Smooth muscle cell (in vitro differentiated cells): Measurements from ENCODE around the gene NIPAL3. TPM values are rescaled to one million over a fixed set of nuclear protein-coding genes. Genes with fewer than 3 reads are reported as not detected.

Experiments
- DNase-seq: peaks from one replicate; lab custom pipeline; 2025; ENCODE audit not compliant: unreplicated experiment; lab: John Stamatoyannopoulos, UW
- H2AFZ ChIP-seq: fragments of 200-600 bp; sonication (generic); 2 replicates; pipeline ENCODE4 v1.6.0; 2016; ENCODE audit warnings: antibody characterized with exemption, low read depth, mild to moderate bottlenecking
- H3F3A ChIP-seq: fragments of 200-600 bp; sonication (generic); 2 replicates; pipeline ENCODE4 v1.6.0; 2017; ENCODE audit warnings: antibody characterized with exemption, low read depth
- H3K27ac ChIP-seq: fragments of 200-600 bp; sonication (generic); 2 replicates; pipeline ENCODE4 v1.5.1; 2016; ENCODE audit warnings: low read depth, mild to moderate bottlenecking
- H3K27me3 ChIP-seq: fragments of 200-600 bp; sonication (generic); 2 replicates; pipeline ENCODE4 v1.6.1; 2016; ENCODE audit warnings: low read depth, mild to moderate bottlenecking
- H3K36me3 ChIP-seq: fragments of 200-600 bp; sonication (generic); 2 replicates; pipeline ENCODE4 v1.5.1; 2016; ENCODE audit warnings: low read depth
- H3K4me1 ChIP-seq: fragments of 200-600 bp; sonication (generic); 2 replicates; pipeline ENCODE4 v1.5.1; 2016; ENCODE audit warnings: low read depth
- H3K4me2 ChIP-seq: fragments of 200-600 bp; sonication (generic); 2 replicates; pipeline ENCODE4 v1.6.0; 2016; ENCODE audit warnings: mild to moderate bottlenecking
- H3K4me3 ChIP-seq: fragments of 200-600 bp; sonication (generic); 2 replicates; pipeline ENCODE4 v1.5.1; 2016; ENCODE audit warnings: mild to moderate bottlenecking
- H3K79me2 ChIP-seq: fragments of 200-600 bp; sonication (generic); 2 replicates; pipeline ENCODE4 v1.6.0; 2016; ENCODE audit warnings: low read depth, mild to moderate bottlenecking
- H3K9ac ChIP-seq: fragments of 200-600 bp; sonication (generic); 2 replicates; pipeline ENCODE4 v1.6.0; 2016; ENCODE audit warnings: low read depth
- H3K9me3 ChIP-seq: fragments of 200-600 bp; sonication (generic); replicated peaks from 2 replicates; pipeline ENCODE4 v1.5.1; 2016; ENCODE audit warnings: low read depth
- H4K20me1 ChIP-seq: fragments of 200-600 bp; sonication (generic); 2 replicates; pipeline ENCODE4 v1.6.0; 2016; ENCODE audit warnings: low read depth
- CTCF ChIP-seq: fragments of 200-600 bp; sonication (generic); IDR thresholded peaks from 2 replicates; pipeline ENCODE4 v1.5.1; 2017; ENCODE audit warnings: borderline replicate concordance, mild to moderate bottlenecking, antibody characterized with exemption; ENCODE audit not compliant: insufficient read depth, poor library complexity, severe bottlenecking
- WGBS: methylation state at CpG from one replicate; pipeline ENCODE4 v1.1.7; 2016; ENCODE audit warnings: low lambda C conversion rate; 5-methylcytosine and 5-hydroxymethylcytosine counted together
- polyA plus RNA-seq: library from polyadenylated mRNA; unstranded; fragments of >200 nt; fragmentation: Nextera tagmentation; extraction: Ambion mirVana; gene quantifications from 2 replicates; pipeline ENCODE4 v1.2.1, GENCODE V29; 2016
- total RNA-seq: library from RNA; depleted of rRNA; stranded (reverse); fragments of >200 nt; gene quantifications from 2 replicates; pipeline ENCODE4 v1.2.3, GENCODE V29; 2014

The NIPAL3 gene
- total RNA-seq (17.2 and 22.5 TPM in 2 replicates), polyA plus RNA-seq (9.3 and 13.3 TPM in 2 replicates)

- no peaks in the 10 kb centered on the region for H3K79me2 ChIP-seq
- peak; percentile 60 for DNase-seq
- no peaks in the 10 kb centered on the region for H4K20me1 ChIP-seq
- peak within 1 kb of the TSS; percentile 89 for H2AFZ ChIP-seq
- WGBS, result 5% methylated on average over 27 of the region's 28 CpGs
- peaks cover 6% of the 10 kb centered on the region for H3F3A ChIP-seq
- H3K4me2 ChIP-seq, result peak within 1 kb of the TSS; percentile 98
- H3K36me3 ChIP-seq, result no peaks in the 10 kb centered on the region
- H3K27ac ChIP-seq, result peak within 1 kb of the TSS; percentile 94
- peak within 1 kb of the TSS; percentile 64 for H3K9ac ChIP-seq
- H3K9me3 ChIP-seq, result no peaks in the 10 kb centered on the region
- peak within 1 kb of the TSS; percentile 65 for H3K4me3 ChIP-seq
- peak; percentile 53 for TF ChIP-seq CTCF
- peaks cover 13% of the 10 kb centered on the region for H3K4me1 ChIP-seq
- H3K27me3 ChIP-seq, result no peaks in the 10 kb centered on the region
Measured at GRCh38 chr1:24415334-24415909, at the start of gene NIPAL3. NIPAL3 (plus strand) TSS chr1:24415802; CDS start chr1:24419548, 3,746 bp downstream.

GRCh38 chr1:24366707-24367106, 48.9 kb upstream of the NIPAL3 start:
- Histone ChIP-seq H3K27ac (no peak overlapping the region), H3K4me2 (no peak overlapping the region)
- 97% methylated on average over 9 of the region's 9 CpGs for WGBS

GRCh38 chr1:24369199-24369598, 46.4 kb upstream of the NIPAL3 start:
- Histone ChIP-seq H4K20me1 (no peaks in the 10 kb centered on the region), H3K9me3 (no peaks in the 10 kb centered on the region), H3K27ac (no peak overlapping the region), H3K36me3 (no peaks in the 10 kb centered on the region), H3K9ac (no peak overlapping the region), H3K4me1 (peaks cover 23% of the 10 kb centered on the region), H3K4me3 (no peak overlapping the region), H3K27me3 (peaks cover 5% of the 10 kb centered on the region), H2AFZ (no peak overlapping the region), H3K4me2 (no peak overlapping the region), H3F3A (no peaks in the 10 kb centered on the region), H3K79me2 (no peaks in the 10 kb centered on the region)
- no peak for TF ChIP-seq CTCF
- DNase-seq, result no peak
- WGBS, result 97% methylated on average over 4 of the region's 4 CpGs

More at GRCh38 chr1:24366707-24367106, 48.9 kb upstream of the NIPAL3 start:
- Histone ChIP-seq H3K27me3 (no peaks in the 10 kb centered on the region), H3K79me2 (no peaks in the 10 kb centered on the region), H2AFZ (no peak overlapping the region), H3K4me1 (peaks cover 23% of the 10 kb centered on the region), H4K20me1 (no peaks in the 10 kb centered on the region), H3K4me3 (no peak overlapping the region), H3K9me3 (no peaks in the 10 kb centered on the region), H3K9ac (no peak overlapping the region), H3K36me3 (no peaks in the 10 kb centered on the region), H3F3A (peaks cover 3% of the 10 kb centered on the region)
- TF ChIP-seq CTCF, result no peak
- no peak for DNase-seq

GRCh38 chr1:24369801-24370200, 45.8 kb upstream of the NIPAL3 start:
- H3K9ac ChIP-seq, result no peak overlapping the region
- peaks cover 18% of the 10 kb centered on the region for H3K4me1 ChIP-seq
- DNase-seq, result no peak
- H3F3A ChIP-seq, result no peaks in the 10 kb centered on the region
- H3K79me2 ChIP-seq, result no peaks in the 10 kb centered on the region
- H3K36me3 ChIP-seq, result no peaks in the 10 kb centered on the region
- no peak overlapping the region for H3K27ac ChIP-seq
- H2AFZ ChIP-seq, result no peak overlapping the region
- no peak for TF ChIP-seq CTCF
- peaks cover 5% of the 10 kb centered on the region for H3K27me3 ChIP-seq
- no peak overlapping the region for H3K4me3 ChIP-seq
- no peaks in the 10 kb centered on the region for H3K9me3 ChIP-seq
- 96% methylated on average over 4 of the region's 4 CpGs for WGBS
- H3K4me2 ChIP-seq, result no peak overlapping the region
- H4K20me1 ChIP-seq, result no peaks in the 10 kb centered on the region
